ENCODE measurements around the gene CBFB. TPM values are rescaled to one million over a fixed set of nuclear protein-coding genes. Genes with fewer than 3 reads are reported as not detected.

CBFB gene
- total and polyA plus RNA-seq, 9 of the 15 experiments (the other 6 are each of a cell fraction or from before 2014, with no cell fraction given): 22.0 to 112 (median 66.5) TPM

DNA sequence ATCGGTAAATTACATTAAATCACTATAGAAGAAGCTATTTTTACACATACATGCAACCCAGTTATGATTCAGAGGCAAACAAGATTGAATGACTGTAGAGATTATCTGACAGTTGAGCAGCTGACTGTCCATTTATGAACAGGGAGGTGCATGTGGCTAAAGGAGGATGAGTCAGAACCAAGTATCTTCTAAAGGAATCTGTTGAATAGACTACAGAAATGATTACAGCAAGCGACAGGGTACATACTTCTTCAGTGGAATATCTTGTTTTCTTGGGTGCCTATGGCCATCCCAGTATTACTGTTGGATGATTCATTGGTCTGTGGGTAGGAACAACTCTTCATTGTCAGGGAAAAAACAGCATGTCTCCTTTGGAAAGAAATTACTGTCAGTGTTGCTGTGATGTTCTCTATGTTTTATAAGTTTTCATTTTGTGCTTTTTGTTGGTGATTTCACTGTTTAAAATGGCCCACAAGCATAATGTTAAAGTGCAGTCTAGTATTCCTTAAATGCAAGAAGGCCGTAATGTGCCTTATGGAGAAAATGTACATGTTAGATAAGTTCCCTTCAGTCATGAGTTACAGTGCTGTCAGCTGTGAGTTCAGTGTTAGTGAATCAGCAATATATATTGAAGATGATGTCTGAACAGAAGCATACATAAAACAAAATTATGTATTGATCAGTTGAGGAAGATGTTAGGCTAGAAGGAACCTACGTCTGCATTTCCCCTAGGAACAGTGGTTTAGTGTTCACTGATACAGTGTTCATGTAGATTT, 27.0 kb downstream of the CBFB start (continued):
- TF ChIP-seq, protein P1, sequence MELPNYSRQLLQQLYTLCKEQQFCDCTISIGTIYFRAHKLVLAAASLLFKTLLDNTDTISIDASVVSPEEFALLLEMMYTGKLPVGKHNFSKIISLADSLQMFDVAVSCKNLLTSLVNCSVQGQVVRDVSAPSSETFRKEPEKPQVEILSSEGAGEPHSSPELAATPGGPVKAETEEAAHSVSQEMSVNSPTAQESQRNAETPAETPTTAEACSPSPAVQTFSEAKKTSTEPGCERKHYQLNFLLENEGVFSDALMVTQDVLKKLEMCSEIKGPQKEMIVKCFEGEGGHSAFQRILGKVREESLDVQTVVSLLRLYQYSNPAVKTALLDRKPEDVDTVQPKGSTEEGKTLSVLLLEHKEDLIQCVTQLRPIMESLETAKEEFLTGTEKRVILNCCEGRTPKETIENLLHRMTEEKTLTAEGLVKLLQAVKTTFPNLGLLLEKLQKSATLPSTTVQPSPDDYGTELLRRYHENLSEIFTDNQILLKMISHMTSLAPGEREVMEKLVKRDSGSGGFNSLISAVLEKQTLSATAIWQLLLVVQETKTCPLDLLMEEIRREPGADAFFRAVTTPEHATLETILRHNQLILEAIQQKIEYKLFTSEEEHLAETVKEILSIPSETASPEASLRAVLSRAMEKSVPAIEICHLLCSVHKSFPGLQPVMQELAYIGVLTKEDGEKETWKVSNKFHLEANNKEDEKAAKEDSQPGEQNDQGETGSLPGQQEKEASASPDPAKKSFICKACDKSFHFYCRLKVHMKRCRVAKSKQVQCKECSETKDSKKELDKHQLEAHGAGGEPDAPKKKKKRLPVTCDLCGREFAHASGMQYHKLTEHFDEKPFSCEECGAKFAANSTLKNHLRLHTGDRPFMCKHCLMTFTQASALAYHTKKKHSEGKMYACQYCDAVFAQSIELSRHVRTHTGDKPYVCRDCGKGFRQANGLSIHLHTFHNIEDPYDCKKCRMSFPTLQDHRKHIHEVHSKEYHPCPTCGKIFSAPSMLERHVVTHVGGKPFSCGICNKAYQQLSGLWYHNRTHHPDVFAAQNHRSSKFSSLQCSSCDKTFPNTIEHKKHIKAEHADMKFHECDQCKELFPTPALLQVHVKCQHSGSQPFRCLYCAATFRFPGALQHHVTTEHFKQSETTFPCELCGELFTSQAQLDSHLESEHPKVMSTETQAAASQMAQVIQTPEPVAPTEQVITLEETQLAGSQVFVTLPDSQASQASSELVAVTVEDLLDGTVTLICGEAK (IDR thresholded peaks at IDR 0.05): no peak
- TF ChIP-seq, protein P1 (CRISPR knock-in tag; IDR thresholded peaks at IDR 0.05): no peak
- TF ChIP-seq ZNF644 (tag; IDR thresholded peaks at IDR 0.05; ENCODE audit: low read depth) (no peak), POLR2G (IDR thresholded peaks at IDR 0.05; ENCODE audit: low read depth, low read length) (no peak), BCOR (IDR thresholded peaks at IDR 0.05) (no peak), GTF2E2 (tag; IDR thresholded peaks at IDR 0.05) (no peak; the same call in 1 of the 2 replicates), ZNF444 (CRISPR knock-in tag; IDR thresholded peaks at IDR 0.05) (no peak)
- TF ChIP-seq, protein P2, sequence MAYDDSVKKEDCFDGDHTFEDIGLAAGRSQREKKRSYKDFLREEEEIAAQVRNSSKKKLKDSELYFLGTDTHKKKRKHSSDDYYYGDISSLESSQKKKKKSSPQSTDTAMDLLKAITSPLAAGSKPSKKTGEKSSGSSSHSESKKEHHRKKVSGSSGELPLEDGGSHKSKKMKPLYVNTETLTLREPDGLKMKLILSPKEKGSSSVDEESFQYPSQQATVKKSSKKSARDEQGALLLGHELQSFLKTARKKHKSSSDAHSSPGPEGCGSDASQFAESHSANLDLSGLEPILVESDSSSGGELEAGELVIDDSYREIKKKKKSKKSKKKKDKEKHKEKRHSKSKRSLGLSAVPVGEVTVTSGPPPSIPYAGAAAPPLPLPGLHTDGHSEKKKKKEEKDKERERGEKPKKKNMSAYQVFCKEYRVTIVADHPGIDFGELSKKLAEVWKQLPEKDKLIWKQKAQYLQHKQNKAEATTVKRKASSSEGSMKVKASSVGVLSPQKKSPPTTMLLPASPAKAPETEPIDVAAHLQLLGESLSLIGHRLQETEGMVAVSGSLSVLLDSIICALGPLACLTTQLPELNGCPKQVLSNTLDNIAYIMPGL (CRISPR knock-in tag; IDR thresholded peaks at IDR 0.05): no peak
- TF ChIP-seq, protein P3, sequence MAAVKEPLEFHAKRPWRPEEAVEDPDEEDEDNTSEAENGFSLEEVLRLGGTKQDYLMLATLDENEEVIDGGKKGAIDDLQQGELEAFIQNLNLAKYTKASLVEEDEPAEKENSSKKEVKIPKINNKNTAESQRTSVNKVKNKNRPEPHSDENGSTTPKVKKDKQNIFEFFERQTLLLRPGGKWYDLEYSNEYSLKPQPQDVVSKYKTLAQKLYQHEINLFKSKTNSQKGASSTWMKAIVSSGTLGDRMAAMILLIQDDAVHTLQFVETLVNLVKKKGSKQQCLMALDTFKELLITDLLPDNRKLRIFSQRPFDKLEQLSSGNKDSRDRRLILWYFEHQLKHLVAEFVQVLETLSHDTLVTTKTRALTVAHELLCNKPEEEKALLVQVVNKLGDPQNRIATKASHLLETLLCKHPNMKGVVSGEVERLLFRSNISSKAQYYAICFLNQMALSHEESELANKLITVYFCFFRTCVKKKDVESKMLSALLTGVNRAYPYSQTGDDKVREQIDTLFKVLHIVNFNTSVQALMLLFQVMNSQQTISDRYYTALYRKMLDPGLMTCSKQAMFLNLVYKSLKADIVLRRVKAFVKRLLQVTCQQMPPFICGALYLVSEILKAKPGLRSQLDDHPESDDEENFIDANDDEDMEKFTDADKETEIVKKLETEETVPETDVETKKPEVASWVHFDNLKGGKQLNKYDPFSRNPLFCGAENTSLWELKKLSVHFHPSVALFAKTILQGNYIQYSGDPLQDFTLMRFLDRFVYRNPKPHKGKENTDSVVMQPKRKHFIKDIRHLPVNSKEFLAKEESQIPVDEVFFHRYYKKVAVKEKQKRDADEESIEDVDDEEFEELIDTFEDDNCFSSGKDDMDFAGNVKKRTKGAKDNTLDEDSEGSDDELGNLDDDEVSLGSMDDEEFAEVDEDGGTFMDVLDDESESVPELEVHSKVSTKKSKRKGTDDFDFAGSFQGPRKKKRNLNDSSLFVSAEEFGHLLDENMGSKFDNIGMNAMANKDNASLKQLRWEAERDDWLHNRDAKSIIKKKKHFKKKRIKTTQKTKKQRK (IDR thresholded peaks at IDR 0.05; ENCODE audit: borderline replicate concordance, low read depth, low read length): no peak
- TF ChIP-seq, protein P4, sequence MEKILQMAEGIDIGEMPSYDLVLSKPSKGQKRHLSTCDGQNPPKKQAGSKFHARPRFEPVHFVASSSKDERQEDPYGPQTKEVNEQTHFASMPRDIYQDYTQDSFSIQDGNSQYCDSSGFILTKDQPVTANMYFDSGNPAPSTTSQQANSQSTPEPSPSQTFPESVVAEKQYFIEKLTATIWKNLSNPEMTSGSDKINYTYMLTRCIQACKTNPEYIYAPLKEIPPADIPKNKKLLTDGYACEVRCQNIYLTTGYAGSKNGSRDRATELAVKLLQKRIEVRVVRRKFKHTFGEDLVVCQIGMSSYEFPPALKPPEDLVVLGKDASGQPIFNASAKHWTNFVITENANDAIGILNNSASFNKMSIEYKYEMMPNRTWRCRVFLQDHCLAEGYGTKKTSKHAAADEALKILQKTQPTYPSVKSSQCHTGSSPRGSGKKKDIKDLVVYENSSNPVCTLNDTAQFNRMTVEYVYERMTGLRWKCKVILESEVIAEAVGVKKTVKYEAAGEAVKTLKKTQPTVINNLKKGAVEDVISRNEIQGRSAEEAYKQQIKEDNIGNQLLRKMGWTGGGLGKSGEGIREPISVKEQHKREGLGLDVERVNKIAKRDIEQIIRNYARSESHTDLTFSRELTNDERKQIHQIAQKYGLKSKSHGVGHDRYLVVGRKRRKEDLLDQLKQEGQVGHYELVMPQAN (IDR thresholded peaks at IDR 0.05; ENCODE audit: borderline replicate concordance): no peak
